Epithelial cell of proximal tubule (primary cell): ENCODE data around the gene HCFC1R1. TPM values are rescaled to one million over a fixed set of nuclear protein-coding genes. Genes with fewer than 3 reads are reported as not detected.

Source experiments
- DNase-seq: peaks from one replicate; pipeline ENCODE4 v3.0.0-alpha.2; 2011; ENCODE audit warnings: low read depth
- H3K4me3 ChIP-seq: 2 replicates; pipeline ENCODE4 v1.5.1; 2011; ENCODE audit warnings: low read depth, mild to moderate bottlenecking, low read length
- CTCF ChIP-seq: conservative IDR thresholded peaks from 2 replicates; pipeline ENCODE4 v1.5.1; 2012; ENCODE audit warnings: low read depth, mild to moderate bottlenecking, low read length
- total RNA-seq: library from RNA; depleted of rRNA; stranded (reverse); fragments of >200 nt; gene quantifications from 2 replicates; pipeline ENCODE4 v1.2.3, GENCODE V29; 2015

The HCFC1R1 gene
- total RNA-seq, 1 donor from 2014 or later, result 39.0 TPM

- peak overlapping the region; percentile 81 for H3K4me3 ChIP-seq
- DNase-seq, result no peak
- no peak for TF ChIP-seq CTCF
Measured at GRCh38 chr16:3023415-3023668, 400 bp downstream of the HCFC1R1 start.

GRCh38 chr16:3022684-3023414 is 893 bp downstream of the HCFC1R1 start:
- H3K4me3 ChIP-seq, result peak overlapping the region; percentile 81
- TF ChIP-seq CTCF, result no peak
- DNase-seq, result no peak

- peak overlapping the region; percentile 96 for H3K4me3 ChIP-seq
- no peak for TF ChIP-seq CTCF
- DNase-seq, result peak; percentile 64
Measured at GRCh38 chr16:3022208-3022683, 1.5 kb downstream of the HCFC1R1 start.

GRCh38 chr16:3021449-3022207 is 2.1 kb downstream of the HCFC1R1 start:
- peak overlapping the region; percentile 96 for H3K4me3 ChIP-seq
- peak; percentile 38 for TF ChIP-seq CTCF
- DNase-seq, result peak; percentile 64

- peak; percentile 31 for DNase-seq
- H3K4me3 ChIP-seq, result peak overlapping the region; percentile 96
- no peak for TF ChIP-seq CTCF
Measured at GRCh38 chr16:3020604-3021448, 2.9 kb downstream of the HCFC1R1 start.

- no peak for DNase-seq
- TF ChIP-seq CTCF, result no peak
- H3K4me3 ChIP-seq, result peak within 1 kb of the TSS; percentile 96
Measured at GRCh38 chr16:3020247-3020603, 3.5 kb downstream of the HCFC1R1 start, which contains the start of gene TNFRSF12A. TSS of gene TNFRSF12A (plus strand) at chr16:3020368. CDS start at chr16:3020398, 30 bp downstream.
